Astrocyte of the cerebellum (primary cell): ENCODE results near the gene PLPP1.

Experiments
- DNase-seq: peaks from one replicate; pipeline ENCODE4 v3.0.0-alpha.2; 2011; ENCODE audit warnings: low read depth
- H3K4me3 ChIP-seq: 2 replicates; pipeline ENCODE4 v1.5.1; 2011; ENCODE audit warnings: mild to moderate bottlenecking, low read depth, low read length, moderate library complexity
- CTCF ChIP-seq: IDR thresholded peaks from 2 replicates; pipeline ENCODE4 v1.5.1; 2012; ENCODE audit warnings: low read length, low read depth, moderate library complexity, mild to moderate bottlenecking; ENCODE audit errors: missing control alignments
- in situ Hi-C: cut with HindIII; loops from 2 replicates; pipeline ENCODE4 v1.10.0; 2017; ENCODE audit warnings: low sequenced_read_pairs

Gene PLPP1

GRCh38 chr5:55551904-55552303, 17.1 kb upstream of the PLPP1 start:
- DNase-seq = no peak
- in situ Hi-C loops = no loop called here
- no peak overlapping the region for H3K4me3 ChIP-seq
- no peak for TF ChIP-seq CTCF

- no peak overlapping the region for H3K4me3 ChIP-seq
Observed at GRCh38 chr5:55551358-55551757, 16.6 kb upstream of the PLPP1 start.

GRCh38 chr5:55547781-55548180, 13.0 kb upstream of the PLPP1 start:
- DNase-seq = no peak
- H3K4me3 ChIP-seq = no peak overlapping the region
- in situ Hi-C loops = no loop called here
- no peak for TF ChIP-seq CTCF

More at GRCh38 chr5:55551358-55551757, 16.6 kb upstream of the PLPP1 start:
- in situ Hi-C loops = no loop called here
- no peak for DNase-seq
- TF ChIP-seq CTCF = no peak

DNA sequence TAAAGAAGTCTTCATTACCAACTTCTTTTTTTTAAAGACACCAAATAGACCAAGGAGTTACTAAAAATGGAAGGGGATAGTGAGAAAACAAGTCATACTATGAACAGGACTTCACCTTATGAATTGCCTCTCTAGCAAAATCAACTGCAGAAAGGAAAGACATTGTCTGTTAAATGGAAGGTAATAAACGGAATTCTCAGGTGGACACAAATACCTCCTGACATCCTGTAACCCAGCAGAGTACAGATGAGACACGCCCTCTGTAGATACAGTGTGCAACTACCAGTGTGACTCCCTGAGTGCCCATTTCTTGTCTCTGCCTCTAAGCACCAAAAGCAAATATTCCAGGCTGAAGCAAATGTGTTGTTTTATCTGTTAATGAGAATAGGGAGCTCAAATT, 12.2 kb upstream of the PLPP1 start:
- no peak for TF ChIP-seq CTCF
- in situ Hi-C loops = no loop called here
- no peak overlapping the region for H3K4me3 ChIP-seq
- DNase-seq = no peak

- no peak overlapping the region for H3K4me3 ChIP-seq
- TF ChIP-seq CTCF = no peak
- in situ Hi-C loops = no loop called here
- DNase-seq = no peak
Observed at GRCh38 chr5:55544341-55544740, 9.6 kb upstream of the PLPP1 start.

- in situ Hi-C loops = no loop called here
- TF ChIP-seq CTCF = no peak
- no peak overlapping the region for H3K4me3 ChIP-seq
- DNase-seq = no peak
Observed at GRCh38 chr5:55541056-55541635, 6.4 kb upstream of the PLPP1 start.
